Gastrocnemius medialis (tissue), 4 donors: ENCODE results near the gene EGR4.

ENCODE experiments used
- CTCF ChIP-seq, 5 experiments: fragments of 450-650 bp in 3 of 5; fragments of 200-600 bp in 2 of 5; sonication (generic) in 2 of 5; IDR thresholded peaks in 4 of 5; conservative IDR thresholded peaks in 1 of 5; 1 replicate in 4 of 5; 2 replicates in 1 of 5; pipeline ENCODE4 v1.5.1; 2016 to 2019; ENCODE audit warnings: antibody characterized with exemption in 5 of 5, mild to moderate bottlenecking in 3 of 5, moderate library complexity in 3 of 5
- POLR2A ChIP-seq, 2 donors: fragments of 450-650 bp; IDR thresholded peaks; one replicate each; pipeline ENCODE4 v1.6.1; 2017; ENCODE audit warnings: antibody characterized with exemption in 2 of 2, mild to moderate bottlenecking in 2 of 2, moderate library complexity in 2 of 2

GRCh38 chr2:73300926-73301325 lies 7.6 kb upstream of the EGR4 start:
- no peak for TF ChIP-seq CTCF (IDR thresholded peaks at IDR 0.05 in 4 of 5, conservative IDR thresholded peaks at IDR 0.05 in 1 of 5)
- no peak for TF ChIP-seq POLR2A (IDR thresholded peaks at IDR 0.05)
